Fibroblast of skin of scalp (primary cell): ENCODE results near the gene CDH23.

Source experiments
- DNase-seq: peaks from one replicate; pipeline ENCODE4 v3.0.0-alpha.2; 2013

CDH23 gene

GRCh38 chr10:71644307-71645180 is 247.8 kb downstream of the CDH23 start:
- DNase-seq, result no peak

- no peak for DNase-seq
These were observed 248.5 kb downstream of the CDH23 start for GRCh38 chr10:71645185-71645584.

GRCh38 chr10:71646037-71646436 is 249.3 kb downstream of the CDH23 start:
- no peak for DNase-seq

DNA sequence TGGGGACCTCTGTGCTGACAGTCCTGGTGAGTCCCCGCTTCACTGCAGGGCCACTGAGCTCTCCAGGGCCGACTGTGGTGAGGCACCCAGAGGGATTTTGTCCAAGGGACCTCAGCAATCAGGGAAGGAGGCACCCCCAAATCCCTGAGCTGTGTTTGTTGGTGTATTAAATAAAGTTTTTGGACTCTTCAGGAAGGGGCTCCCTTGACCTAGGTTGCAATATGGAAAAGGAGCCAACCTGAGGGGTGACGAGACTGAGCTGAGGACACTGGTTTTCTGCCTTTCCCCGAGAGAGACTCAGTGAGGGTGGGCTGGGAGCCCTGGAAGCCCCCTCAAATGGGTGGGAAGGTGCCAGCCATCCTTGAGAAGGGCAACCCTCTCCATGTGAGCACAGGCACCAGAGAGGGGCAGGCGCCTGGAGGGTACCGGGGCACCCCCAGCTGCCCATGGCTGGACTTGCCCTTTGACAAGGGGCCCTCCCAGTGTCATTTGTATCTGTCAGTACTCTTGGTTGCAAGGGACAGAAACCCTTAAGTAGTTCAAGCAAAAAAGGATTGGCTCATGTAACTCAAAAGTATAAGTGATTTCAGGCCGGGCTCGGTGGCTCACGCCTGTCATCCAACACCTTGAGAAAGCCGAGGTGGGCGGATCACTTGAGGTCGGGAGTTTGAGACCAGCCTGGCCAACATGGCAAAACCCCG is 250.0 kb downstream of the CDH23 start:
- DNase-seq, result no peak

- peak; percentile 17 for DNase-seq
These were observed 251.0 kb downstream of the CDH23 start for GRCh38 chr10:71647526-71648253.

GRCh38 chr10:71648254-71648932 is 251.7 kb downstream of the CDH23 start:
- DNase-seq, result no peak

GRCh38 chr10:71648933-71649320 is 252.2 kb downstream of the CDH23 start:
- no peak for DNase-seq

GRCh38 chr10:71649631-71650030 is 252.9 kb downstream of the CDH23 start:
- DNase-seq, result no peak

- no peak for DNase-seq
These were observed 253.7 kb downstream of the CDH23 start for GRCh38 chr10:71650397-71650796.

DNA sequence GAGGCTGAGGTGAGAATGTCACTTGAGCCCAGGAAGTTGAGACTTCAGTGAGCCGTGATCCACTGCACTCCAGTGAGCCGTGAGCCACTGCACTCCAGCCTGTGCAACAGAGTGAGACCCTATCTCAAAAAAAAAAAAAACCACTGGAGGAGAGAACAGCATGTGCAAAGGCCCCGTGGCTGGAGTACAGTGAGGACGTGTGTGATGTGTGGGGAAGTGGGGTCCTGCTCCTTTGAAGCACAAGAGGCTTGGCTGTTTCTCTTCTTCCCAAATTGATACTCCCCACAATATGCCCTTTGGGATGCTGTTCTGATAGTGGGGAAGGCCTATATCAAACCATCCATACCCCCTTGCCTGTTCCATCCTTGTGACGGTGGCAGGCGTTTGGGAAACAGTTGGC is 254.7 kb downstream of the CDH23 start:
- DNase-seq, result no peak

GRCh38 chr10:71651928-71652327 is 255.2 kb downstream of the CDH23 start:
- DNase-seq, result no peak

- no peak for DNase-seq
These were observed 256.3 kb downstream of the CDH23 start for GRCh38 chr10:71653044-71653443.

DNA sequence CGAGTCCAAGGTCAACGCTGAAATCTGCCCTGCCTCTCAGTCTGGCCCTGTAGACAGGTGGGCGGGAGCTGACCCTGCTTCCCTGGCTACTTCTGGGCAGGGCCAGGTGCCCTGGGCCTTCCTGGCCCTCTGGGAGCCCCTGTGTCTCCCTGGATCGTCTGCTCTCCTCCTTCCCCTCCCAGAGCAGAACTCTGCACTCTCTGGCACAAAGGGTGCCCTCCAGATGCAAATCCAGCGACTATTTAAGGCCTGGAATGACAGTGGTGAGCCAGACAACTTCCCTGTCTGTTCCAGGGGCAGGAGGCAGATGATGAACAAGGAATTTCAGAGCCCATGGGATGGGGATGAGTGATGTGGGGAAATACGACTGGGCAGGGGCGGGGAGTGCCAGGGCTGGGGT is 259.5 kb downstream of the CDH23 start:
- DNase-seq, result no peak

GRCh38 chr10:71657604-71658466 is 261.1 kb downstream of the CDH23 start:
- no peak for DNase-seq

- DNase-seq, result no peak
These were observed 261.7 kb downstream of the CDH23 start for GRCh38 chr10:71658467-71658745.

- DNase-seq, result no peak
These were observed 262.5 kb downstream of the CDH23 start for GRCh38 chr10:71659111-71659634.

DNA sequence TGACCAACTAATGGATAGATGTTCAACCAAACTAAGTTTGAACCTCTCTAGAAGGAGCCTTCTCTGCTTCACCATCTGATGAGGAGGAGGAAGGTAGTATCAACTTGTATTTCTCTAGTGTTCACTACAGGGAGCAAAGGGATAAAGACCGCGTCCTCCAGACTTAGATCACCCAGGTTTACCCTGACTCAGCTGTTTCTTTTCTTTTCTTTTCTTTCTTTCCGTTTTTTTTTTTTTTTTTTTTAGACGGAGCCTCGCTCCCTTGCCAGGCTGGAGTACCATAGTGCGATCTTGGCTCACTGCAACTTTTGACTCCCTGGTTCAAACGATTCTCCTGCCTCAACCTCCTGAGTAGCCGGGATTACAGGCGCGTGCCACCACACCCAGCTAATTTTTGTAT is 263.0 kb downstream of the CDH23 start:
- no peak for DNase-seq

DNA sequence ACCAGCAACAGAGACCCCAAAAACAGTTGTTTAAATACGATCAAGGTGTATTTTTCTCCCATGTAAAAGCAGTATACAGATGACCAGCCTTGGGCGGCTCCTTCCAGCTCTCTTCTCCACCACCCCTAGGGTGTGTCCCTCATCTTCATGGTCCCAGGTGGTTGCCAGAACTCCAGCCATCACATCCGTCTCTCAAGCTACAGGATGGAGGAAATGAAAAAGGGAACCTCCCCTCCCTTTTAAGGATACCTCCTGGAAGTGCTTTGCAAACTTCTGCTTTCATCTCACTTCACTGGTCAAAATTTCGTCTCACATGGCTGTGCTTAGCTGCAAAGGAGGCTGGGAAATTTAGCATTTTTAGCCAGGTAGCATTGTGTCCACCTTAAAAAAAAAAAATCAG is 263.6 kb downstream of the CDH23 start:
- no peak for DNase-seq

- DNase-seq, result no peak
These were observed 264.4 kb downstream of the CDH23 start for GRCh38 chr10:71661060-71661622.

DNA sequence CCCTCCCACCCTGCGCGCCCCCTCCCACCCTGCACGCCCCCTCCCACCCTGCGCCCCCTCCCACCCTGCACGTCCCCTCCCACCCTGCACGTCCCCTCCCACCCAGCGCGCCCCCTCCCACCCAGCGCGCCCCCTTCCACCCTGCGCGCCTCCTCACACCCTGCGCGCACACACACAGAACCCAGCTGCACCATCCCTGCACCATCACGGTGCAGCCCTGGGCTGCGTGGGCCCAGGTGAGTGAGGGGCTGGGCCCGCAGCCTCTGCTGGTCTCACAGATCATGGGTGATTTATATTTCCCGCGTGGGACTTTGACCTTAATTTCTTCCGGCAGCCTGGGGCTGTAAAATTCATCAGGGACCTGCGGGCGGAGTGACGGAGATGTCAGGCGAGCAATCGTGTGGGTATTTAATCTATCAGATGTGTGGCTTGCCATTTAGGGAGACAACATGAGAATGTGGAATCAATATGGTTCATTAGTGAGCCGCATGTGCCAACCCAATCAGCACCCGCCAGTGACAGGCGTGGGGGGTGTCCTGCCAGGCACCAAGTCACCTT is 265.1 kb downstream of the CDH23 start:
- no peak for DNase-seq

GRCh38 chr10:71663311-71663710 is 266.6 kb downstream of the CDH23 start:
- no peak for DNase-seq
